Calu3 (cell line): Measurements from ENCODE around the gene TNFSF11. TPM values are rescaled to one million over a fixed set of nuclear protein-coding genes. Genes with fewer than 3 reads are reported as not detected.

ENCODE experiments used
- BruUV-seq: library from RNA; stranded (reverse); fragments of 400-500 nt; replicated peaks from 2 replicates; lab custom pipeline; 2021; lab: Mats Ljungman, UMichigan
- CTCF ChIA-PET: fragments of 300-600 bp; sonication (Branson Sonifier 250); formaldehyde crosslinking; loops from one replicate; lab custom pipeline; 2022; ENCODE audit warnings: antibody characterized with exemption; lab: Charles Lee
- DNase-seq: peaks from one replicate; pipeline ENCODE4 v3.0.0; 2022
- H3K27ac Mint-ChIP-seq: one replicate; pipeline ENCODE4 v1.8.0; 2022; ENCODE audit warnings: mixed read lengths; ENCODE audit not compliant: unreplicated experiment
- H3K27me3 Mint-ChIP-seq: one replicate; pipeline ENCODE4 v1.8.0; 2022; ENCODE audit warnings: mixed read lengths; ENCODE audit not compliant: unreplicated experiment
- H3K36me3 Mint-ChIP-seq: one replicate; pipeline ENCODE4 v1.8.0; 2022; ENCODE audit warnings: mild to moderate bottlenecking, moderate library complexity, mixed read lengths; ENCODE audit not compliant: insufficient read depth, unreplicated experiment
- H3K4me1 Mint-ChIP-seq: one replicate; pipeline ENCODE4 v1.8.0; 2022; ENCODE audit warnings: mild to moderate bottlenecking, low read depth, mixed read lengths; ENCODE audit not compliant: unreplicated experiment
- H3K4me3 Mint-ChIP-seq: one replicate; pipeline ENCODE4 v1.8.0; 2022; ENCODE audit warnings: mild to moderate bottlenecking, low read depth, moderate library complexity, mixed read lengths; ENCODE audit not compliant: unreplicated experiment
- H3K9me3 Mint-ChIP-seq: one replicate; pipeline ENCODE4 v1.8.0; 2022; ENCODE audit warnings: low read depth, mixed read lengths; ENCODE audit not compliant: unreplicated experiment
- CTCF ChIP-seq: fragments of 200-600 bp; IDR thresholded peaks from one replicate; pipeline ENCODE4 v1.8.0; 2022; ENCODE audit warnings: antibody characterized with exemption; ENCODE audit not compliant: unreplicated experiment
- intact Hi-C: fragments of 100-400 bp; cut with micrococcal nuclease; formaldehyde crosslinking; loops from one replicate; pipeline ENCODE4 v1.10.0; 2022; ENCODE audit not compliant: unreplicated experiment
- total RNA-seq: library from RNA; stranded (reverse); gene quantifications from 2 replicates; pipeline ENCODE4 v1.2.3, GENCODE V29; 2022

The TNFSF11 gene
- total RNA-seq, 1 experiment from 2014 or later: 0.26 TPM

DNA sequence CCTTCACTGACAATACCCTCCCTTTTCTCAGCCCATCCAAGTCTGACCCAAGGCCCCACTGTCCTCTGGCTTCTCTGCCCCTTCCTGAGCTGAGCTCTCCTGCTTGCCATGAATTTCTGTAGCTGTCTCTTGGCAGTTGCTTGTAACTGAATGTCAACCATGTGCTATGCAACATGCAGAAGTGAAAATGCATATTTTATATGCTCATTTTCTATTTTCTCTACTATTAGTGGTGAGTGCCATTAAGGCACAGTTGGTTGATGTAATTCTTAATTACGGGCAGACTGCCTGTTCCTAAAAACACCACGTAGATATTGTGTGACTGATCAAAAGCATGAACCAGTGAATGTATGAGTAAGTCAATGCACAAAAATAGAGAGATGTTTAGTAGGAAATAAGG, 29.6 kb downstream of the TNFSF11 start:
- CTCF ChIA-PET: no interaction called here
- intact Hi-C loops: no loop called here
- no peak for DNase-seq
- Mint-ChIP-seq H3K9me3 (no peaks in the 10 kb centered on the region), H3K4me1 (no peaks in the 10 kb centered on the region), H3K4me3 (no peak overlapping the region), H3K27ac (no peak overlapping the region), H3K36me3 (no peaks in the 10 kb centered on the region), H3K27me3 (peaks cover 65% of the 10 kb centered on the region)
- TF ChIP-seq CTCF: no peak
- no TSS peak for BruUV-seq

- DNase-seq: no peak
- peaks cover 70% of the 10 kb centered on the region for H3K27me3 Mint-ChIP-seq
- CTCF ChIA-PET: no interaction called here
- H3K9me3 Mint-ChIP-seq: no peaks in the 10 kb centered on the region
- no TSS peak for BruUV-seq
- intact Hi-C loops: no loop called here
- no peaks in the 10 kb centered on the region for H3K4me1 Mint-ChIP-seq
- no peak for TF ChIP-seq CTCF
- no peak overlapping the region for H3K4me3 Mint-ChIP-seq
- no peak overlapping the region for H3K27ac Mint-ChIP-seq
- no peaks in the 10 kb centered on the region for H3K36me3 Mint-ChIP-seq
These were observed 33.6 kb downstream of the TNFSF11 start for GRCh38 chr13:42607546-42607945.

DNA sequence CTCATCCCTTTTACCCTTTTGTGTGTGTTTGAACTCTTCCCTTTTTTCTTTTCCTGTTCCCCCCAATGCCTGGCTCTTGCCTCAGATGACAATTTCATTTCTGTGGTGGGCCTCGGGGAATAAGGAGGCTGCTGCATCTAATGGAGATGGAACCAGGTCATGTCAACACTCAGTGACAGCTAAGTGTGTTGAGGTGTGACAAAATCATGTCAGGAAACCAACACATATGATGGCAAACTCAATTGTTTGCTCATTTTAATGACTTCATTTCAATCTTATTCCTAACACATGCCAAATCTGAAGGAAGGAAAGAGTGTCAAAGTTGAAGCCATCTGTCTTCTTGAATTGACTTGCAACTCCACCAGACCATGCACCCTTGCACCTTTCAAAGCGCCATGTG, 36.7 kb downstream of the TNFSF11 start:
- Mint-ChIP-seq H3K36me3 (no peaks in the 10 kb centered on the region), H3K4me3 (no peak overlapping the region), H3K27me3 (peaks cover 83% of the 10 kb centered on the region), H3K4me1 (no peaks in the 10 kb centered on the region), H3K9me3 (no peaks in the 10 kb centered on the region), H3K27ac (no peak overlapping the region)
- CTCF ChIA-PET: no interaction called here
- intact Hi-C loops: no loop called here
- no peak for DNase-seq
- no peak for TF ChIP-seq CTCF
- BruUV-seq: no TSS peak

GRCh38 chr13:42611086-42611779, 37.3 kb downstream of the TNFSF11 start:
- TF ChIP-seq CTCF: no peak
- H3K27ac Mint-ChIP-seq: no peak overlapping the region
- CTCF ChIA-PET: no interaction called here
- H3K4me3 Mint-ChIP-seq: no peak overlapping the region
- H3K27me3 Mint-ChIP-seq: peaks cover 77% of the 10 kb centered on the region
- intact Hi-C loops: no loop called here
- no TSS peak for BruUV-seq
- H3K36me3 Mint-ChIP-seq: no peaks in the 10 kb centered on the region
- no peak for DNase-seq
- no peaks in the 10 kb centered on the region for H3K4me1 Mint-ChIP-seq
- H3K9me3 Mint-ChIP-seq: no peaks in the 10 kb centered on the region
